Left ventricle myocardium inferior (tissue), 1 donor: ENCODE measurements around the gene SLC1A1. TPM values are rescaled to one million over a fixed set of nuclear protein-coding genes. Genes with fewer than 3 reads are reported as not detected.

Source experiments
- DNase-seq: peaks from one replicate; pipeline ENCODE4 v3.0.0-alpha.2; 2020
- H3K27ac ChIP-seq: fragments of 200-600 bp; replicated peaks from 2 replicates; pipeline ENCODE4 v1.8.0; 2021
- H3K27me3 ChIP-seq: fragments of 200-600 bp; 2 replicates; pipeline ENCODE4 v1.8.0; 2021; ENCODE audit warnings: low read depth
- H3K36me3 ChIP-seq: fragments of 200-600 bp; 2 replicates; pipeline ENCODE4 v1.8.0; 2021
- H3K4me1 ChIP-seq: fragments of 200-600 bp; 2 replicates; pipeline ENCODE4 v1.8.0; 2021
- H3K4me3 ChIP-seq: fragments of 200-600 bp; 2 replicates; pipeline ENCODE4 v1.8.0; 2021; ENCODE audit warnings: mild to moderate bottlenecking, moderate library complexity
- H3K9me3 ChIP-seq: fragments of 200-600 bp; replicated peaks from 2 replicates; pipeline ENCODE4 v1.8.0; 2021
- CTCF ChIP-seq: fragments of 200-600 bp; IDR thresholded peaks from 2 replicates; pipeline ENCODE4 v1.8.0; 2021; ENCODE audit warnings: antibody characterized with exemption, mild to moderate bottlenecking, borderline replicate concordance
- intact Hi-C: fragments of 100-400 bp; cut with micrococcal nuclease; formaldehyde crosslinking; loops from one replicate; pipeline ENCODE4 v1.11.0; 2022
- total RNA-seq: library from RNA; stranded (reverse); fragmentation: NEBNext Ultra II Directional; extraction: Animal tissue kit (Norgen Biotek cat#: 25700); gene quantifications from one replicate; pipeline ENCODE4 v1.2.1, GENCODE V29; 2021
- donor health status: DM: no; HTN: yes; CAD: no; lungs with severe emphysema.

The SLC1A1 gene
- total RNA-seq, 1 donor from 2014 or later = 3.1 TPM

GRCh38 chr9:4508907-4509589 lies 18.8 kb downstream of the SLC1A1 start:
- Histone ChIP-seq H3K4me1 (no peaks in the 10 kb centered on the region), H3K36me3 (no peaks in the 10 kb centered on the region), H3K27me3 (no peaks in the 10 kb centered on the region), H3K9me3 (peaks cover 7% of the 10 kb centered on the region), H3K27ac (no peak overlapping the region), H3K4me3 (no peak overlapping the region)
- no peak for DNase-seq
- intact Hi-C loops = no loop called here
- no peak for TF ChIP-seq CTCF

GRCh38 chr9:4509590-4509984 lies 19.3 kb downstream of the SLC1A1 start:
- no peak for TF ChIP-seq CTCF
- H3K27ac ChIP-seq = no peak overlapping the region
- no peaks in the 10 kb centered on the region for H3K27me3 ChIP-seq
- intact Hi-C loops = no loop called here
- no peak overlapping the region for H3K4me3 ChIP-seq
- H3K36me3 ChIP-seq = no peaks in the 10 kb centered on the region
- no peak for DNase-seq
- H3K4me1 ChIP-seq = no peaks in the 10 kb centered on the region
- H3K9me3 ChIP-seq = peaks cover 7% of the 10 kb centered on the region

GRCh38 chr9:4510546-4511322 lies 20.5 kb downstream of the SLC1A1 start:
- TF ChIP-seq CTCF = no peak
- H3K36me3 ChIP-seq = no peaks in the 10 kb centered on the region
- DNase-seq = no peak
- H3K4me3 ChIP-seq = no peak overlapping the region
- H3K9me3 ChIP-seq = peaks cover 7% of the 10 kb centered on the region
- H3K27me3 ChIP-seq = no peaks in the 10 kb centered on the region
- H3K4me1 ChIP-seq = no peaks in the 10 kb centered on the region
- intact Hi-C loops = no loop called here
- H3K27ac ChIP-seq = no peak overlapping the region

GRCh38 chr9:4514252-4515128 lies 24.2 kb downstream of the SLC1A1 start:
- Histone ChIP-seq H3K27me3 (no peaks in the 10 kb centered on the region), H3K9me3 (peaks cover 7% of the 10 kb centered on the region), H3K4me1 (no peaks in the 10 kb centered on the region), H3K36me3 (no peaks in the 10 kb centered on the region), H3K27ac (no peak overlapping the region), H3K4me3 (no peak overlapping the region)
- TF ChIP-seq CTCF = no peak
- intact Hi-C loops = no loop called here
- DNase-seq = no peak

GRCh38 chr9:4515958-4516375 lies 25.7 kb downstream of the SLC1A1 start:
- TF ChIP-seq CTCF = no peak
- Histone ChIP-seq H3K36me3 (no peaks in the 10 kb centered on the region), H3K27me3 (no peaks in the 10 kb centered on the region), H3K4me1 (no peaks in the 10 kb centered on the region), H3K9me3 (peaks cover 3% of the 10 kb centered on the region), H3K4me3 (no peak overlapping the region), H3K27ac (no peak overlapping the region)
- no peak for DNase-seq
- intact Hi-C loops = no loop called here
